ENCODE results near the gene LDHD.

GRCh38 chr16:75116081-75116910 is at the start of gene LDHD:
- TF ChIP-seq, protein P1, sequence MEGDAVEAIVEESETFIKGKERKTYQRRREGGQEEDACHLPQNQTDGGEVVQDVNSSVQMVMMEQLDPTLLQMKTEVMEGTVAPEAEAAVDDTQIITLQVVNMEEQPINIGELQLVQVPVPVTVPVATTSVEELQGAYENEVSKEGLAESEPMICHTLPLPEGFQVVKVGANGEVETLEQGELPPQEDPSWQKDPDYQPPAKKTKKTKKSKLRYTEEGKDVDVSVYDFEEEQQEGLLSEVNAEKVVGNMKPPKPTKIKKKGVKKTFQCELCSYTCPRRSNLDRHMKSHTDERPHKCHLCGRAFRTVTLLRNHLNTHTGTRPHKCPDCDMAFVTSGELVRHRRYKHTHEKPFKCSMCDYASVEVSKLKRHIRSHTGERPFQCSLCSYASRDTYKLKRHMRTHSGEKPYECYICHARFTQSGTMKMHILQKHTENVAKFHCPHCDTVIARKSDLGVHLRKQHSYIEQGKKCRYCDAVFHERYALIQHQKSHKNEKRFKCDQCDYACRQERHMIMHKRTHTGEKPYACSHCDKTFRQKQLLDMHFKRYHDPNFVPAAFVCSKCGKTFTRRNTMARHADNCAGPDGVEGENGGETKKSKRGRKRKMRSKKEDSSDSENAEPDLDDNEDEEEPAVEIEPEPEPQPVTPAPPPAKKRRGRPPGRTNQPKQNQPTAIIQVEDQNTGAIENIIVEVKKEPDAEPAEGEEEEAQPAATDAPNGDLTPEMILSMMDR (IDR thresholded peaks at IDR 0.05), result no peak
- TF ChIP-seq POLR2A (IDR thresholded peaks at IDR 0.05), result peak; percentile 52 to 87
- peak; percentile 74 to 87 (median 80) for TF ChIP-seq POLR2AphosphoS5 (IDR thresholded peaks at IDR 0.05)
- no peak for TF ChIP-seq EP300 (IDR thresholded peaks at IDR 0.05)
